GM18502 (cell line): ENCODE results near the gene STK39.
"Not testable (repeated sequence)": the region's sequence is repeated elsewhere in the genome, so short reads cannot be mapped to it uniquely, and the experiment has no call there.

Experiments
- ATAC-seq: cut with Tn5 transposase; IDR thresholded peaks from one replicate; pipeline ENCODE4 v1.9.1; 2021; ENCODE audit warnings: mild to moderate bottlenecking; ENCODE audit not compliant: unreplicated experiment, poor library complexity

Gene STK39

GRCh38 chr2:168247341-168248261 is at the start of gene STK39:
STK39 (minus strand) TSS chr2:168247595; CDS start chr2:168247435, 160 bp downstream.
- peak; percentile 84 for ATAC-seq

GRCh38 chr2:168295051-168295450 is 47.7 kb upstream of the STK39 start:
- ATAC-seq = no peak

DNA sequence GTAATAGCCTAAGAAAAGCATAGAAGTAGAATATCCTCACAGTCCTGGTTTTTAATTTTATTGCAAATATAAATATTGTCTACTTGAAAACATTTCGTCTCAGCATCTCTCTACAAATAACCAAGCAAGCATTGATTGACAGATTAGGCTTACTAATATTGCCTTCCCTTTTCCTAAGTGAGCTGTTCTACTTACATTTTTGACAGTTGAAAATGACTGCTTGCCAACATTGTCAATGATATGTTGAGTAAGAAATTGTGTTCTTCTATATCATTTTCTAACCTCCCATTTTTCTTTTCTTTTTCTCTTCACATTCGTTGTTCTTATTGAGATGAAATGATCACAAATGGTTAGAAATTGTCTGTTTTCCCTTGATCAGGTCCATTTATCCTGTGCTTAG is 47.0 kb upstream of the STK39 start:
- no peak for ATAC-seq

DNA sequence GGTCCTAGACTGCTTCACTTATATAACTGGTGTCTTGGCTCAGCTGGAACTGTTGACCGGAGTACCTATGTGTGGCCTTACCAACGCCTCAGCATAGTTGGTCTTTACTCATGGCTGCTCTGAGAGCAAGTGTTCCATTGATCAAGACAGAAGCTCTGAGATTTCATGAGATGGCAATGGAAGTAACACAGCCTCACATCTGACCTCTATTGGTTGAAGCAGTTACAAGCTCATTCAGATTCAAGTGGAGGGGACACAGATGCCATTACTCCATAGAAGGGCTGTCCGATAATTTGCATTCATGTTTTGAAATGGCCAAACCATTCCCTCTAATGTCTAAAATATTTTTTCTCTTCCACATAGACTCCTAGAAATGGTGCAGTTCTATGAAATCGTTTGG is 46.4 kb upstream of the STK39 start:
- no peak for ATAC-seq

DNA sequence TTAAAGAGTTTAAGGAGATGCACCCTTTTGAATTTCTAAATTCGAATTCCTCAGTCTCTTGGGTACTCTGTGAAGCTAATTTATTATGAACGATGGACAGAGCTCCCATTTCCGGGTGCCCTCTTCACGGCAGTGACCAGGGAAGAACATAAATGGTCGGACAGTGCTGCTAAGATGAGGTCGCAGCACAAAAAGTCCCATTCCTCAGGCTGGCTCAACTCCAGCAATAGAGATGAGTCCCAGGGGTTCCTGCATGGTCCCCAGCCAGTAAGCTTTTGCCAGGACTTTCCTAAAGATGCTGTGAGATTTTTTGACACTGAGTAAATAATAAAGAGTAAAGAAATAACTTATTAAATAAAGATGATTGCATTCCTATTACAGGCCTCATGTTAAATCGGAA is 43.0 kb upstream of the STK39 start:
- no peak for ATAC-seq

DNA sequence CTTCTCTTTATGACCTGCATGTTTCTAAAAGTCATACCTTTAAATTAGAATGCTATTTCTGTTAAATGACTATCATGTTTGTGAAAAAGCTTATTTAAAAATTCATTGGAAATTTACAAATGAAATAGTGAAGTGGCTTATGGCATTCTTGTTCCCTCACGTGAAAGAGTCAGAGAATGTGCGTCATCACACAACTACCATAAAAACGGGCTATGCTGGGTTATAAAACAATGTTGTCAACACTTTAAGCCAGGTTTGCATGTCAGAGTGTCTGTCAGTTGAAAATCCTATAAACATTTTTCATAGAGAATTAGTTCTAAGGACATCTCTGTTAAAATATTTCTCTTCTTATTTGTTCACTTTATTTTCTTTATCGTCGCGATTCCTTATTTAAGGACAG is 42.5 kb upstream of the STK39 start:
- ATAC-seq = no peak

DNA sequence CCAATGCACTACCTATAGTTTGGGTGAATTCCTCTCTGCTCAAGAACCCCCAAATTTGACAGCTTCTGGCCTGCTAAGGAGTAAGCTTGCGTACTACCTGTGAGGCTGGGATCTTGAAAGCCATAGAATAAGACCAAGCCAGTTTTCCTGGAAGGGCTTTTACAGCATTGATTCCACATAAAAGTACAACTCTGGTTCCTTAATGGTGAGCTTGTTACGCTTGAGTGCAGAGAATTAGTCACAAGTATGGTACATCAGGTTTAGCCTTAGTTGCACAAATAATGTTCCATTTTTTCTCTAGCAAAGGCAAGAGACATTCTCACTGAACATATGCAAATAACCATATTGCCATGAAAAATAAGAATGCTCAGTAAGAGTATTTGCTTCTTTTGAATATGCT is 39.1 kb upstream of the STK39 start:
- ATAC-seq = no peak

DNA sequence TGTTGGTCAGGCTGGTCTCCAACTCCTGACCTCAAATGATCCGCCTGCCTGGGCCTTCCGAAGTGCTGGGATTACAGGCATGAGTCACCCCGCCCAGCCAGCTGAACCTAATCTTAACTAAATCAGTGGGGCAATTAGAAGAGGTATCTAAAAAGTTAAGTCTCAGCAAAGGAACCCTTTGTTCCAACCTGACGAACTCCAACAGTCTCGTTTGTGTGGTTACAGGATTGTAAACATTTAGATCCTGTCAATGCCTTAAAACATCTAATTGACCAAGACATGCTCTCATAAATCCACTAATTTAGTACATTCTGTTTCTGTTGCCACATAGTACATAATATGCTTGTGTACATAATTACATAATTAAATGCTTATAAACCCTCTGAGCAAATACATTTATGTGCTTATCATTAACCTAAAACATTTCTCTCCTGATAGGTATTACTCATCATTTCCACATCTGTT is 31.1 kb upstream of the STK39 start:
- no peak for ATAC-seq

DNA sequence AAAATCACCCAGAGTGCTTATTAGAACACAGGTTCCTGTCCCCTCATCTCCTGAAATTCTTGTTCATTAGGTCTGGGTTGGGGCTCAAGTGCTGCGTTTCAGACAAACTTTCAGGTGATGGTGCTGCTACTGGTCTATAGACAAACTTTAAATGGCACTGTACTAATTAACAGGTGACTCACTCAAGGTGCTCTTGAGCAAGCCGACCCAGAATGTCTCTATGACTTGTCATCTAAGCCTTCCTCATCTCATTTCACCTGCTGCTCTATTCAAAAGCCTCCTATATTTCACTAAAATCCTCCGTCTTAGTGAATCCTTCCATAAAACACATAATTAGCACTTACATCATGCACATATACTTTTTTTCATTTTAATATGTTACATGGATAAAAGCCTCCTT is 29.9 kb upstream of the STK39 start:
- ATAC-seq = no peak

GRCh38 chr2:168272225-168272624 is 24.8 kb upstream of the STK39 start:
- ATAC-seq = no peak

DNA sequence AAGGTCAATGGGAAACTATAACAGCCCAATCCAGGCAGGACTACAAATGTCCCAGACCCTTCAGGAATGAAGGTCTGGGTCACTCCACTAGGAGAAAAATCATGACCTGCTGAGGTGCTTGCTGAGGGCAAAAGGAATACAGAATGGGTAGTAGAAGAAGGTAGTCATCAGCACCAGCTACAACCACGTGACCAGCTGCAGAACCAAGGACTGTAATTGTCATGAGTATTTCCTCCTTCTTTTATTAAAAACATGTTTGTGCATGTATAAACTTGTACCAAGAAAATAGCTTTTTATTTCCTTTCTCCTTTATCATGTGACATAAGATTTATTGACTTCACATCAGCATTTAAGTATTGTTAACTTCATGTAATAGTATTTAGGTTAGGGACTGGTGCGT is 15.5 kb upstream of the STK39 start:
- not testable (repeated sequence) for ATAC-seq

DNA sequence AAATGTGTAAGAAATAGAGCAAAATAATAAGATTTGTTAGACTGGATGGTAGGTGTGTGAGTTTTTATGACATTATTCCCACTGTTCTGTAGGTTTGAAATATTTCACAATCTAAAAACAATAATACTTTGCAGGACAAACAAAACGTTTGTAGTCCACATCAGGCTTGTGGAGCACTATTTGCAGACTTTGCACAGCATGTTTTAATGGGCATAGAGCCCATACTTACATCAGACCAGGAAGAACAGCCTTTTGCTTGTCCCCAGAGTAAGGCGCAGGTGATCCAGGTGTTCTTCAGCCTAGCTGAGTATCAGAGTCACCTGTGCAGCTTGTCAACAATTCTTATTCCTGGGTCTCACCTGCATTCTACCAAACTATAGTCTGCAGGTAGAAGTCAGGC is 9.1 kb upstream of the STK39 start:
- ATAC-seq = no peak

DNA sequence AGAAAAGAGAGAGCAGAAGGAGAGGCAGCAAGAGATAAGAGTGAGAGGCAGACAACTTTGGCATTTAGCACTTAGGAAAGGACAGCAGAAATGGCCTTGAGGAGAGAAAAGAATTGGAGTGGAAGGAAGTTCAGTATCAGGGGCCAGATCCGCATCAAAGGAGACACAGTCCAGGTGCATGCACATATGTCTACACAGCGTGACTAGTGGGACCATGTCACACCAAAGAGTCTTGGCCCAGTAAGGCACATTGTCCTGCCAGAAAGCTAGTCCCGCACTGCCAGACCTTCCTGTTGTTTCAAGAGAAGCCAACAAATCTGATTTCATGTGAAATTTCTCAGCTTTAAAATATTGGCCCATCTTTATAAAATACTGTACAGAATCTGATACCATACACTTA is 8.5 kb upstream of the STK39 start:
- no peak for ATAC-seq

GRCh38 chr2:168255103-168255502 is 7.7 kb upstream of the STK39 start:
- ATAC-seq = no peak

DNA sequence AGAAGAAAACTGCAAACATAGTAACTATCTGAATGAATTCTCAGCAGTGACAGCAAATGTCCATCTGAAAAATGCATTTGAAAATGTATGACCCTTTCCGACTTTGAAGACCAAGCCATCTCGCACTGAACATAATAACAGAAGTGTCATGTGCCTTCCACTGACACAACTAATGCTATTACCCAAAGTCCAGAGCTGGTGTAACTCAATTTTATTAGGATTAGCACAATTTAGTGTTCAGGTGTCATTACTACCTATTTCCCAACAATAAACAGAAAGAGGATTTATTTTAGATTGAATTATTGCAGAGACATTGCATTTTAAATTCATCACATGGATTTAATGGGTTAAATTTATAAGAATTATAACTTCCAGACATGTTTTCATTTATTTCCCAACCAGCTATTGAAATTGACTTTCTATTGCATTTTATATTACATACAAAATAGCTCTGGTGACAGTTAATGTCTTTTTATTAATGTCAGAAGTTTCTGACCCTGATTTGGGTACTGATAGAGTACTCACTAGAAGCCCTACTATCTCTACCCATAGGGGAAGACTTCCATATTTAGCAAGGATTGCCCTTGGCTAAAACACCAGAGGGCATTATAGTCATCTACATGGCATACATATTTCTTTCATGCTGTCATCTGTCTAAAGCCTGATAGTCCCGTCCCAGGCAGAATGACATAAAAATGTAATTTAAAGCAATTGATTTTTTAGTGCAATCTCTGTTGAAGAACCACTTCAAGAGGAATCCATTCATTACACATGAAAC is 7.0 kb upstream of the STK39 start:
- ATAC-seq = no peak

DNA sequence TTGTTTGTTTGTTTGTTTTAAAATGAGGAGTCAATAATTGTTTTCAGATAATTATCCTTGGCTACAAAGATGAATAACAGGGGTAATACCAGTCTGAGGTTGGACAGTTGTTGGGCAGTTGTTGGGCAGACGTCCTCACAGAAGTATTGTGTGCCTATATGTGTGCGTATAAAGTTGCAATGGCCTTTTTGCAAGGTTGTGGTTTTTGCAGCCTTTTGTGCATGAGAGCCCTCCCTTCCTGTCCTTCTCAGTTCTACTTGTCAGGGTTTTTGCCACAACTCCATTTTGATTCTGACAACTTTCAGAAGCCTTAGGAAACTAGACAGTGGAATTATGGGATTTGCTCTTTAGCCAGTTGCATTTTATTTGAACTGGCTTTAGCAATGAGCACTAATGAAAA is 6.0 kb upstream of the STK39 start:
- no peak for ATAC-seq

DNA sequence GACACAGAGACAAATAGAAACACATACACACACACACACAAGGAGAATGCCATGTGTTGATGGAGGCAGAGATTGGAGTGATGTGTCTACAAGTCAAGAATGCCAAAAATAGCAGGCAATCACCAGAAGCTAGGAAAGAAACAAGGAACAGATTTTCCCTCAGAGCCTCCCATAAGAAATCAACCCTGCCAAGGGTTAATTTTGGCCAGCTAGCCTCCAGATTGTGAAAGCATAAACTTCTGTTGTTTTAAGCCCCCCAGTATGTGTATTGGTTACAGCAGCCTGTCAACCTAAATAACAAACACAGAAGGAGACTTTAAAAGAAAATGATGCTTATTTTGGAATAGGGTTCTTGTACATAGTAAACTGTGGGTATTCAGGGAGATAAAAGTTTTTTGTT is 5.6 kb upstream of the STK39 start:
- ATAC-seq = no peak

GRCh38 chr2:168246483-168247340 is 683 bp downstream of the STK39 start:
- ATAC-seq = peak; percentile 65

DNA sequence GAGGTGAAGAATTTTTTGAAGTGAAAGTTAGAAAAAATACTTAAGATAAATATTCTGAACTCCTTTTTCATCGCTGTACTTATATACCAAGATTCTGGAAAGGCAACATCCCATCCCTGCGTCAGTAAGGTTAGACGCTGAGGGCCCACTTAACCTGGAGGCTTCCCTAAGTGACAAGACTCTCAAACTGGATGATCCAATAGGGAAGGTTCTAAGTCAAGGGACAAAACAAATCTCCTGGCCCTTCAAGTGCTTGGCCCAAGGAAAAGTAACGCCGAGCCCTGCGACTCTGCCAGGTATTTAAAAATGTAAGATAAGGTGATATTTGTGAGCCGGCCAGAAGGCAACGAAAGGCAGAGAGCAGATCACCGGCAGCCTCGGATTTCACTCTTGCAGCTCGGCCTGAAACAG is 1.3 kb downstream of the STK39 start:
- ATAC-seq = no peak

DNA sequence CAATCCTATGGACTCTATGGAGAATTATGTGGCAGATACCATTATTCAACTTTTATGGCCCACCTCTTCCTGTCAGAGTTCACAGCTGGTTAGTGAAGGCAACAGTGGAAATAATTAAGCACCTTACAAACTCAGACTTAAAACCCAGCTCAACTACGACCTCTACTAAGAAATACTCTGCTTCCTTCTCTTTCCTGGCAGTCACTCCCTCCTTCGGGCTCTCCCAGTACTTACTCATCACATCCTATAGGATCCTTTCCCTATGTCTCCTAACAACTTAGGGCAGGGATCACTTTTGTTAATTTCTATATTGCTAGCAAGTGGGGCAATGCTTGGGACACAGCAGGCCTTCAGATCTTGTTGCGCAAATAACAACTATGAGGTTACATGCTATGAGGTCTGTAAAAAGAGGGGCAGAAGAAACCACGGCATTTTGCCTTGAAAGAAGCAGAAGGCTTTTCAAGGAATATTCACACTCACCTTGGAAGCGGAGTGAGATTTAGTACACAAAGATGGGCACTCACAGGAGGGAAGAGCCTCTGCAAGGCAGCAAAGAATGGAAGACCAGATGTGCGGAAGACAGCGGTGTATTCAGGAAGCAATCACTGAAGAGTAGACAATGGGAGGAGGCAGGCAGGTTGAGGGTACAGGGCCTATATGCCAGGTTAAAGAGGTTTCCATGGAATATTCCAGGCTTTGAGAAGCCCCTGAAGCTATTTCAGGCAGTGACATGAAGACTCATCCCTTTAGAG is 2.1 kb downstream of the STK39 start:
- no peak for ATAC-seq
